ENCODE data around the gene ZNF221. TPM values are rescaled to one million over a fixed set of nuclear protein-coding genes. Genes with fewer than 3 reads are reported as not detected.

The ZNF221 gene
- total and polyA plus RNA-seq, 2 experiments from 2014 or later, result 1.5 to 9.2 TPM

DNA sequence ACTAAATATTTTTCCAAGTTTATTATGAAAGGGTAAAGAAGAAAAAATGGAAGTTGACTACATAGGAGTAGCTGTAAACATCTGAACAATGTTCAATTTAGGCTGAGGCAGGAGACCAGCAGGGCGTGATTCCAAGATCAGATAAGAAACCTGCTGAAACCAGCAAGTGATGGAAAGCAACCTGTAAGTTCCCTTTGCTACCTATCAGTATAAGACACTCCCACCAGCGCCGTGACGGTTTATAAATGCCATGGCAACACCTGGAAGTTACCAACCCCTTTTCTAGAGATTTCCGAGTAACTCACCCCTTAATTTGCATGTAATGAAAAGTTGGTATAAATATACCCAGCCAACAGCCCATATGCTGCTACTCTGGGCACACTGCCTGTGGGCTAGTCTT is 14.8 kb upstream of the ZNF221 start:
- H3K27ac Mint-ChIP-seq, result no peak overlapping the region
- Histone ChIP-seq H3K4me1 (ENCODE audit: insufficient read depth) (peaks cover 9% of the 10 kb centered on the region; the same call in 1 of the 2 replicates), H3K4me3 (peak overlapping the region; percentile 70), H3K27me3 (ENCODE audit: insufficient read depth) (no peaks in the 10 kb centered on the region), H3K79me2 (replicated peaks; ENCODE audit: insufficient read depth) (peaks cover 13% of the 10 kb centered on the region), H3K27ac (ENCODE audit: low read depth) (no peak overlapping the region), H3F3A (replicated peaks; ENCODE audit: low read depth) (no peaks in the 10 kb centered on the region), H3K36me3 (ENCODE audit: insufficient read depth) (peaks cover 6% of the 10 kb centered on the region), H3K4me2 (peak overlapping the region; percentile 83), H3K9me2 (ENCODE audit: insufficient read depth) (0 out of 2 replicates have a peak, but pooled peaks cover 7% of the 10 kb centered on the region), H2AFZ (peak overlapping the region; percentile 84), H4K20me1 (replicated peaks; ENCODE audit: insufficient read depth) (peaks cover 3% of the 10 kb centered on the region; the same call in 1 of the 2 replicates)
- H3K36me3 Mint-ChIP-seq (ENCODE audit: low read depth), result peaks cover 14% of the 10 kb centered on the region; the same call in 2 of the 3 replicates
- ATAC-seq, result no peak
- peaks cover 17% of the 10 kb centered on the region for H3K9me3 Mint-ChIP-seq
- peak; percentile 43 for DNase-seq (ENCODE audit: low spot score)
- no peak overlapping the region; the same call in 2 of the 3 replicates for H3K4me3 Mint-ChIP-seq
- peaks cover 8% of the 10 kb centered on the region for H3K27me3 Mint-ChIP-seq (ENCODE audit: insufficient read depth, low read depth, poor library complexity)
- TF ChIP-seq EZH2phosphoT487 (IDR thresholded peaks at IDR 0.05; ENCODE audit: unreplicated experiment) (no peak), NANOG (IDR thresholded peaks at IDR 0.05; ENCODE audit: borderline replicate concordance) (no peak), POLR2AphosphoS5 (IDR thresholded peaks at IDR 0.05; ENCODE audit: low read depth) (no peak), ZNF331 (CRISPR knock-in tag; IDR thresholded peaks at IDR 0.05; ENCODE audit: low read depth) (no peak), CREB1 (CRISPR knock-in tag; IDR thresholded peaks at IDR 0.05; ENCODE audit: low read depth) (no peak), JUNB (IDR thresholded peaks at IDR 0.05; ENCODE audit: unreplicated experiment) (no peak), CTCF (conservative IDR thresholded peaks at IDR 0.05; ENCODE audit: low read depth in 2 of 2) (no peak)
- TF ChIP-seq, protein P1, sequence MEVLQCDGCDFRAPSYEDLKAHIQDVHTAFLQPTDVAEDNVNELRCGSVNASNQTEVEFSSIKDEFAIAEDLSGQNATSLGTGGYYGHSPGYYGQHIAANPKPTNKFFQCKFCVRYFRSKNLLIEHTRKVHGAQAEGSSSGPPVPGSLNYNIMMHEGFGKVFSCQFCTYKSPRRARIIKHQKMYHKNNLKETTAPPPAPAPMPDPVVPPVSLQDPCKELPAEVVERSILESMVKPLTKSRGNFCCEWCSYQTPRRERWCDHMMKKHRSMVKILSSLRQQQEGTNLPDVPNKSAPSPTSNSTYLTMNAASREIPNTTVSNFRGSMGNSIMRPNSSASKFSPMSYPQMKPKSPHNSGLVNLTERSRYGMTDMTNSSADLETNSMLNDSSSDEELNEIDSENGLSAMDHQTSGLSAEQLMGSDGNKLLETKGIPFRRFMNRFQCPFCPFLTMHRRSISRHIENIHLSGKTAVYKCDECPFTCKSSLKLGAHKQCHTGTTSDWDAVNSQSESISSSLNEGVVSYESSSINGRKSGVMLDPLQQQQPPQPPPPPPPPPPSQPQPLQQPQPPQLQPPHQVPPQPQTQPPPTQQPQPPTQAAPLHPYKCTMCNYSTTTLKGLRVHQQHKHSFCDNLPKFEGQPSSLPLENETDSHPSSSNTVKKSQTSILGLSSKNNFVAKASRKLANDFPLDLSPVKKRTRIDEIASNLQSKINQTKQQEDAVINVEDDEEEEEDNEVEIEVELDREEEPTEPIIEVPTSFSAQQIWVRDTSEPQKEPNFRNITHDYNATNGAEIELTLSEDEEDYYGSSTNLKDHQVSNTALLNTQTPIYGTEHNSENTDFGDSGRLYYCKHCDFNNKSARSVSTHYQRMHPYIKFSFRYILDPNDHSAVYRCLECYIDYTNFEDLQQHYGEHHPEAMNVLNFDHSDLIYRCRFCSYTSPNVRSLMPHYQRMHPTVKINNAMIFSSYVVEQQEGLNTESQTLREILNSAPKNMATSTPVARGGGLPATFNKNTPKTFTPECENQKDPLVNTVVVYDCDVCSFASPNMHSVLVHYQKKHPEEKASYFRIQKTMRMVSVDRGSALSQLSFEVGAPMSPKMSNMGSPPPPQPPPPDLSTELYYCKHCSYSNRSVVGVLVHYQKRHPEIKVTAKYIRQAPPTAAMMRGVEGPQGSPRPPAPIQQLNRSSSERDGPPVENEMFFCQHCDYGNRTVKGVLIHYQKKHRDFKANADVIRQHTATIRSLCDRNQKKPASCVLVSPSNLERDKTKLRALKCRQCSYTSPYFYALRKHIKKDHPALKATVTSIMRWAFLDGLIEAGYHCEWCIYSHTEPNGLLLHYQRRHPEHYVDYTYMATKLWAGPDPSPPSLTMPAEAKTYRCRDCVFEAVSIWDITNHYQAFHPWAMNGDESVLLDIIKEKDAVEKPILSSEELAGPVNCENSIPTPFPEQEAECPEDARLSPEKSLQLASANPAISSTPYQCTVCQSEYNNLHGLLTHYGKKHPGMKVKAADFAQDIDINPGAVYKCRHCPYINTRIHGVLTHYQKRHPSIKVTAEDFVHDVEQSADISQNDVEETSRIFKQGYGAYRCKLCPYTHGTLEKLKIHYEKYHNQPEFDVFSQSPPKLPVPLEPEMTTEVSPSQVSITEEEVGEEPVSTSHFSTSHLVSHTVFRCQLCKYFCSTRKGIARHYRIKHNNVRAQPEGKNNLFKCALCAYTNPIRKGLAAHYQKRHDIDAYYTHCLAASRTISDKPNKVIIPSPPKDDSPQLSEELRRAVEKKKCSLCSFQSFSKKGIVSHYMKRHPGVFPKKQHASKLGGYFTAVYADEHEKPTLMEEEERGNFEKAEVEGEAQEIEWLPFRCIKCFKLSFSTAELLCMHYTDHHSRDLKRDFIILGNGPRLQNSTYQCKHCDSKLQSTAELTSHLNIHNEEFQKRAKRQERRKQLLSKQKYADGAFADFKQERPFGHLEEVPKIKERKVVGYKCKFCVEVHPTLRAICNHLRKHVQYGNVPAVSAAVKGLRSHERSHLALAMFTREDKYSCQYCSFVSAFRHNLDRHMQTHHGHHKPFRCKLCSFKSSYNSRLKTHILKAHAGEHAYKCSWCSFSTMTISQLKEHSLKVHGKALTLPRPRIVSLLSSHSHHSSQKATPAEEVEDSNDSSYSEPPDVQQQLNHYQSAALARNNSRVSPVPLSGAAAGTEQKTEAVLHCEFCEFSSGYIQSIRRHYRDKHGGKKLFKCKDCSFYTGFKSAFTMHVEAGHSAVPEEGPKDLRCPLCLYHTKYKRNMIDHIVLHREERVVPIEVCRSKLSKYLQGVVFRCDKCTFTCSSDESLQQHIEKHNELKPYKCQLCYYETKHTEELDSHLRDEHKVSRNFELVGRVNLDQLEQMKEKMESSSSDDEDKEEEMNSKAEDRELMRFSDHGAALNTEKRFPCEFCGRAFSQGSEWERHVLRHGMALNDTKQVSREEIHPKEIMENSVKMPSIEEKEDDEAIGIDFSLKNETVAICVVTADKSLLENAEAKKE (CRISPR knock-in tag; IDR thresholded peaks at IDR 0.05), result no peak
- TF ChIP-seq, protein P2, sequence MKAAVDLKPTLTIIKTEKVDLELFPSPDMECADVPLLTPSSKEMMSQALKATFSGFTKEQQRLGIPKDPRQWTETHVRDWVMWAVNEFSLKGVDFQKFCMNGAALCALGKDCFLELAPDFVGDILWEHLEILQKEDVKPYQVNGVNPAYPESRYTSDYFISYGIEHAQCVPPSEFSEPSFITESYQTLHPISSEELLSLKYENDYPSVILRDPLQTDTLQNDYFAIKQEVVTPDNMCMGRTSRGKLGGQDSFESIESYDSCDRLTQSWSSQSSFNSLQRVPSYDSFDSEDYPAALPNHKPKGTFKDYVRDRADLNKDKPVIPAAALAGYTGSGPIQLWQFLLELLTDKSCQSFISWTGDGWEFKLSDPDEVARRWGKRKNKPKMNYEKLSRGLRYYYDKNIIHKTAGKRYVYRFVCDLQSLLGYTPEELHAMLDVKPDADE (IDR thresholded peaks at IDR 0.05), result no peak
- peaks cover 7% of the 10 kb centered on the region; the same call in 2 of the 3 replicates for H3K4me1 Mint-ChIP-seq

All from GM23338 (cell line).